ENCODE data around the gene NUP153. TPM values are rescaled to one million over a fixed set of nuclear protein-coding genes. Genes with fewer than 3 reads are reported as not detected.

The NUP153 gene
- total RNA-seq, 3 donors from 2014 or later (not counting 1 experiment from before 2014, with no cell fraction given): 67.5 to 74.9 (median 68.0) TPM

DNA sequence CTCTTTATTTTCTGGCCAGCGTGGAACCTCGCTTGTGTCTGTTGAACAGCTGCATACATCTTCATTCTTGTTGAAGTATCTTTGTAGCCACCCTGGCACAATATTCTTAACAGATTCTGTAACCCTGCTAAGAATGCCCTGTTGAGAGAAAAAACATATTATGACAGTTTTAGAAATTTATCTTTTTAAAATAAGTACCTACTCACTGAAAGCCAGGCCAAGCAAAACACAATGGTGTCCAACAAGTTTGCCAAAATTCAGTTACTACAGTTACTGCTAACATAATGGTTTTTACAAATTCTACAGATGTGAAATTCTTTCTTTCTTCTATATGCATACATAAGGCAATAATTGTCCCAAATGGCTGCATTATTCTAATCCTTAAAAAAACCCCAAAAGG lies 18.2 kb downstream of the NUP153 start:
- DNase-seq: no peak
- Histone ChIP-seq H3K27ac (ENCODE audit: low read length) (no peak overlapping the region), H3K4me1 (ENCODE audit: control insufficient read depth, insufficient read depth, low read length) (peaks cover 3% of the 10 kb centered on the region), H3K4me3 (ENCODE audit: low read length) (no peak overlapping the region), H3K36me3 (ENCODE audit: control insufficient read depth, insufficient read depth, low read length) (peaks cover 14% of the 10 kb centered on the region), H3K9me3 (ENCODE audit: control insufficient read depth, insufficient read depth, low read length) (no peaks in the 10 kb centered on the region), H3K27me3 (ENCODE audit: control insufficient read depth, insufficient read depth, low read length) (no peaks in the 10 kb centered on the region)
- WGBS (ENCODE audit: insufficient coverage): 100% methylated on average over 2 of the region's 2 CpGs
- Mint-ChIP-seq H3K27me3 (ENCODE audit: low read depth in 2 of 2) (no peaks in the 10 kb centered on the region), H3K4me1 (peaks cover 62 to 69% of the 10 kb centered on the region in 2 donors), H3K36me3 (no peaks in the 10 kb centered on the region), H3K27ac (peak overlapping the region; percentile 47 to 61), H3K9me3 (no peaks in the 10 kb centered on the region), H3K4me3 (no peak overlapping the region)
- ATAC-seq: no peak
- intact Hi-C loops (cut with micrococcal nuclease): no loop called here
- TF ChIP-seq, protein P1, sequence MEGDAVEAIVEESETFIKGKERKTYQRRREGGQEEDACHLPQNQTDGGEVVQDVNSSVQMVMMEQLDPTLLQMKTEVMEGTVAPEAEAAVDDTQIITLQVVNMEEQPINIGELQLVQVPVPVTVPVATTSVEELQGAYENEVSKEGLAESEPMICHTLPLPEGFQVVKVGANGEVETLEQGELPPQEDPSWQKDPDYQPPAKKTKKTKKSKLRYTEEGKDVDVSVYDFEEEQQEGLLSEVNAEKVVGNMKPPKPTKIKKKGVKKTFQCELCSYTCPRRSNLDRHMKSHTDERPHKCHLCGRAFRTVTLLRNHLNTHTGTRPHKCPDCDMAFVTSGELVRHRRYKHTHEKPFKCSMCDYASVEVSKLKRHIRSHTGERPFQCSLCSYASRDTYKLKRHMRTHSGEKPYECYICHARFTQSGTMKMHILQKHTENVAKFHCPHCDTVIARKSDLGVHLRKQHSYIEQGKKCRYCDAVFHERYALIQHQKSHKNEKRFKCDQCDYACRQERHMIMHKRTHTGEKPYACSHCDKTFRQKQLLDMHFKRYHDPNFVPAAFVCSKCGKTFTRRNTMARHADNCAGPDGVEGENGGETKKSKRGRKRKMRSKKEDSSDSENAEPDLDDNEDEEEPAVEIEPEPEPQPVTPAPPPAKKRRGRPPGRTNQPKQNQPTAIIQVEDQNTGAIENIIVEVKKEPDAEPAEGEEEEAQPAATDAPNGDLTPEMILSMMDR (IDR thresholded peaks at IDR 0.05): no peak

DNA sequence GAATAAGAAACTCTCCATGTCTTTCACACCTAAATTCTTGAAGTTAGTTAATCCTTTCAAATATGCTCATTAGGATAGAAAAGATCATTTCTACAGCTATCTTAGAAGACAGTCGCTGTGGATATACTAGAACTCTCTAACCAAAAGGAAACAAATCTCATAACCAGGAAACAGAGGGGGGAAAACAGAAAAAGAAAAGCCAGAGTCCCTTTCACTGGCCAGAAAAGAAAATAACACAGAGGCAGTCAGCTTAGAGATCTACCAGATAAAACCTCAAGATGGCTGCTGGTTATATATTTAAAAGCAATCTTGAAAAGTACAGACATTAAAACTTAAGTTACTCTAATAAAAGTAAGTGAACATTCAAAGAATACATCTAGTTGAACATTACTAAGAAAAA lies 19.6 kb downstream of the NUP153 start:
- peaks cover 60 to 63% of the 10 kb centered on the region in 2 donors for H3K4me1 Mint-ChIP-seq
- intact Hi-C loops (cut with micrococcal nuclease): no loop called here

DNA sequence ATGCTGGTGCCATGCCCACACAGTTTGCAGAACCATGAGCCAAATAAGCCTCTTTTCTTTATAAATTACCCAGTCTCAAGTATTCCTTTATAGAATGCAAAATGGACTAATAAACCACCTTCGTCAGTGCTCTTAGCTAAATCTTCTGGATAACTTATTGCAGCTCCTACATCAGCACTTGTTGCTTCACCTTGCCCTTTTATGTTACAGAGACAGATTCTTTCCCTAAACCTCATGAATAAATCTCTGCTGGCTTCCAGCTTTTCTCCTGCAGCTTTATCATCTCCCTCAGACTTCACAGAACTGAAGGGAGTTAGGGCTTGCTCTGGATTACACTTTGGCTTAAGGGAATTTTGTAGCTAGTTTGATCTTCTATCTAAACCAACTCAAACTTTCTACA lies 22.6 kb downstream of the NUP153 start:
- no peaks in the 10 kb centered on the region for H3K4me1 ChIP-seq (ENCODE audit: control insufficient read depth, insufficient read depth, low read length)
- peaks cover 12% of the 10 kb centered on the region for H3K36me3 Mint-ChIP-seq
- no peak overlapping the region for H3K4me3 Mint-ChIP-seq
- WGBS (ENCODE audit: insufficient coverage): 93% methylated on average over 1 of the region's 1 CpG
- peaks cover 63 to 66% of the 10 kb centered on the region in 2 donors for H3K4me1 Mint-ChIP-seq
- no peak overlapping the region for H3K27ac ChIP-seq (ENCODE audit: low read length)
- ATAC-seq (no peak), DNase-seq (no peak)
- H3K27ac Mint-ChIP-seq: peak overlapping the region; percentile 1 to 3
- peaks cover 21% of the 10 kb centered on the region for H3K36me3 ChIP-seq (ENCODE audit: control insufficient read depth, insufficient read depth, low read length)
- intact Hi-C loops (cut with micrococcal nuclease): no loop called here
- no peak overlapping the region for H3K4me3 ChIP-seq (ENCODE audit: low read length)
- TF ChIP-seq, protein P1 (IDR thresholded peaks at IDR 0.05): no peak
- no peaks in the 10 kb centered on the region for H3K27me3 Mint-ChIP-seq (ENCODE audit: low read depth in 2 of 2)
- no peaks in the 10 kb centered on the region for H3K27me3 ChIP-seq (ENCODE audit: control insufficient read depth, insufficient read depth, low read length)
- H3K9me3 ChIP-seq (ENCODE audit: control insufficient read depth, insufficient read depth, low read length): no peaks in the 10 kb centered on the region
- no peaks in the 10 kb centered on the region for H3K9me3 Mint-ChIP-seq

More for the DNA sequence above, 19.6 kb downstream of the NUP153 start:
- H3K4me1 ChIP-seq (ENCODE audit: control insufficient read depth, insufficient read depth, low read length): no peaks in the 10 kb centered on the region
- no peak overlapping the region for H3K4me3 ChIP-seq (ENCODE audit: low read length)
- Mint-ChIP-seq H3K9me3 (no peaks in the 10 kb centered on the region), H3K36me3 (peaks cover 6% of the 10 kb centered on the region), H3K4me3 (no peak overlapping the region), H3K27ac (peak overlapping the region; percentile 61 to 62), H3K27me3 (ENCODE audit: low read depth in 2 of 2) (no peaks in the 10 kb centered on the region)
- WGBS (ENCODE audit: insufficient coverage): no CpG with 5 or more reads among the region's 1 CpG
- TF ChIP-seq, protein P1 (IDR thresholded peaks at IDR 0.05): no peak
- ATAC-seq: no peak
- no peaks in the 10 kb centered on the region for H3K27me3 ChIP-seq (ENCODE audit: control insufficient read depth, insufficient read depth, low read length)
- H3K9me3 ChIP-seq (ENCODE audit: control insufficient read depth, insufficient read depth, low read length): no peaks in the 10 kb centered on the region
- DNase-seq: no peak
- no peak overlapping the region for H3K27ac ChIP-seq (ENCODE audit: low read length)
- H3K36me3 ChIP-seq (ENCODE audit: control insufficient read depth, insufficient read depth, low read length): peaks cover 21% of the 10 kb centered on the region

DNA sequence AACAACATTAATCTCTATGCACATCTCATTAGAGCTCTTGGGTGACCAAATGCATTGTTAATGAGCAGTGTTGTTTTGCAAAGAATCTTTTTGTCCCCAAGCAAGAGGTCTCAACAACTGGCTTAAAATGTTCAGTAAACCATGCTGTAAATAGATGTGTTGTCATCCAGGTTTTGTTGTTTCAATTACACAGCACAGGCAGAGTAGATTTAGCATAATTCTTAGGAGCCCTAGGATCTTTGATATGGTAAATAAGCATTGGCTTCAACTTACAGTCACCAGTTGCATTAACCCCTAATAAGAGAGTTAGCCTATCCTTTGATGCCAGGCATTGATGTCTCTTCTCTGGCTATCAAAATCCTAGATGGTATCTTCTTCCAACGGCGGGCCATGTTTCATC lies 23.3 kb downstream of the NUP153 start:
- Mint-ChIP-seq H3K4me1 (peaks cover 66 to 69% of the 10 kb centered on the region in 2 donors), H3K9me3 (no peaks in the 10 kb centered on the region), H3K36me3 (peaks cover 12% of the 10 kb centered on the region), H3K4me3 (no peak overlapping the region), H3K27ac (peak overlapping the region; percentile 21 to 47), H3K27me3 (ENCODE audit: low read depth in 2 of 2) (no peaks in the 10 kb centered on the region)
- Histone ChIP-seq H3K36me3 (ENCODE audit: control insufficient read depth, insufficient read depth, low read length) (peaks cover 21% of the 10 kb centered on the region), H3K4me1 (ENCODE audit: control insufficient read depth, insufficient read depth, low read length) (no peaks in the 10 kb centered on the region), H3K9me3 (ENCODE audit: control insufficient read depth, insufficient read depth, low read length) (no peaks in the 10 kb centered on the region), H3K27me3 (ENCODE audit: control insufficient read depth, insufficient read depth, low read length) (no peaks in the 10 kb centered on the region), H3K27ac (ENCODE audit: low read length) (no peak overlapping the region), H3K4me3 (ENCODE audit: low read length) (no peak overlapping the region)
- TF ChIP-seq, protein P1 (IDR thresholded peaks at IDR 0.05): no peak
- ATAC-seq: no peak
- DNase-seq: no peak
- intact Hi-C loops (cut with micrococcal nuclease): no loop called here
- WGBS (ENCODE audit: insufficient coverage): 100% methylated on average over 2 of the region's 2 CpGs

Measured in natural killer cell (primary cell).